ENCODE measurements around the gene ARHGAP25. TPM values are rescaled to one million over a fixed set of nuclear protein-coding genes. Genes with fewer than 3 reads are reported as not detected.

Gene ARHGAP25
- total and polyA plus RNA-seq, 2 experiments from 2014 or later, result 1.9 to 2.0 TPM

DNA sequence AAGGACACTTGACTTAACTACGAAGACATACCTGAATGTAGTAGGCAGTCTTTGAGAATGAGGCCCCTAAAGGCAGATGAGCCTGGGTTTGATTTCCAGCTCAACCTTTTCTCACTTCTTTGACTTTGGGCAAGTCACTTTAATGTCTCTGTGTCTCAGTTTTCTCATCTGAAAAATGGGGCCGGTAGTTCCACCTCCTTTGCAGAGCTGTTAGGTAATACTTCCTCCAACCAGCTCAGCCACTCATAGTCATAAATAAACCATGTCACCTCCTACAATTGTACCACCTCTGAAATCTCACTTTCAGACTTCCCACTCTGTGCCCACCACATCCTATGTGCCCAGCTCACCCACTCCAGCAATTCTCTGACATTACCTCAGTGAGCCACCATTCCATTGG, 10.4 kb downstream of the ARHGAP25 start:
- Histone ChIP-seq H3F3A (replicated peaks; ENCODE audit: low read depth) (no peaks in the 10 kb centered on the region), H3K27ac (ENCODE audit: low read depth) (no peak overlapping the region), H3K4me3 (no peak overlapping the region), H2AFZ (no peak overlapping the region), H3K4me2 (0 out of 2 replicates have a peak overlapping the region, but pooled peaks have one; percentile 1), H3K79me2 (replicated peaks; ENCODE audit: insufficient read depth) (no peaks in the 10 kb centered on the region), H3K36me3 (ENCODE audit: insufficient read depth) (no peaks in the 10 kb centered on the region), H3K9me2 (ENCODE audit: insufficient read depth) (peaks cover 10% of the 10 kb centered on the region; the same call in 1 of the 2 replicates), H4K20me1 (replicated peaks; ENCODE audit: insufficient read depth) (no peaks in the 10 kb centered on the region), H3K4me1 (ENCODE audit: insufficient read depth) (peaks cover 18% of the 10 kb centered on the region), H3K27me3 (ENCODE audit: insufficient read depth) (no peaks in the 10 kb centered on the region)
- no peaks in the 10 kb centered on the region for H3K9me3 Mint-ChIP-seq
- TF ChIP-seq, protein P1, sequence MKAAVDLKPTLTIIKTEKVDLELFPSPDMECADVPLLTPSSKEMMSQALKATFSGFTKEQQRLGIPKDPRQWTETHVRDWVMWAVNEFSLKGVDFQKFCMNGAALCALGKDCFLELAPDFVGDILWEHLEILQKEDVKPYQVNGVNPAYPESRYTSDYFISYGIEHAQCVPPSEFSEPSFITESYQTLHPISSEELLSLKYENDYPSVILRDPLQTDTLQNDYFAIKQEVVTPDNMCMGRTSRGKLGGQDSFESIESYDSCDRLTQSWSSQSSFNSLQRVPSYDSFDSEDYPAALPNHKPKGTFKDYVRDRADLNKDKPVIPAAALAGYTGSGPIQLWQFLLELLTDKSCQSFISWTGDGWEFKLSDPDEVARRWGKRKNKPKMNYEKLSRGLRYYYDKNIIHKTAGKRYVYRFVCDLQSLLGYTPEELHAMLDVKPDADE (IDR thresholded peaks at IDR 0.05), result no peak
- TF ChIP-seq CTCF (conservative IDR thresholded peaks at IDR 0.05; ENCODE audit: low read depth in 2 of 2), result no peak
- TF ChIP-seq, protein P2, sequence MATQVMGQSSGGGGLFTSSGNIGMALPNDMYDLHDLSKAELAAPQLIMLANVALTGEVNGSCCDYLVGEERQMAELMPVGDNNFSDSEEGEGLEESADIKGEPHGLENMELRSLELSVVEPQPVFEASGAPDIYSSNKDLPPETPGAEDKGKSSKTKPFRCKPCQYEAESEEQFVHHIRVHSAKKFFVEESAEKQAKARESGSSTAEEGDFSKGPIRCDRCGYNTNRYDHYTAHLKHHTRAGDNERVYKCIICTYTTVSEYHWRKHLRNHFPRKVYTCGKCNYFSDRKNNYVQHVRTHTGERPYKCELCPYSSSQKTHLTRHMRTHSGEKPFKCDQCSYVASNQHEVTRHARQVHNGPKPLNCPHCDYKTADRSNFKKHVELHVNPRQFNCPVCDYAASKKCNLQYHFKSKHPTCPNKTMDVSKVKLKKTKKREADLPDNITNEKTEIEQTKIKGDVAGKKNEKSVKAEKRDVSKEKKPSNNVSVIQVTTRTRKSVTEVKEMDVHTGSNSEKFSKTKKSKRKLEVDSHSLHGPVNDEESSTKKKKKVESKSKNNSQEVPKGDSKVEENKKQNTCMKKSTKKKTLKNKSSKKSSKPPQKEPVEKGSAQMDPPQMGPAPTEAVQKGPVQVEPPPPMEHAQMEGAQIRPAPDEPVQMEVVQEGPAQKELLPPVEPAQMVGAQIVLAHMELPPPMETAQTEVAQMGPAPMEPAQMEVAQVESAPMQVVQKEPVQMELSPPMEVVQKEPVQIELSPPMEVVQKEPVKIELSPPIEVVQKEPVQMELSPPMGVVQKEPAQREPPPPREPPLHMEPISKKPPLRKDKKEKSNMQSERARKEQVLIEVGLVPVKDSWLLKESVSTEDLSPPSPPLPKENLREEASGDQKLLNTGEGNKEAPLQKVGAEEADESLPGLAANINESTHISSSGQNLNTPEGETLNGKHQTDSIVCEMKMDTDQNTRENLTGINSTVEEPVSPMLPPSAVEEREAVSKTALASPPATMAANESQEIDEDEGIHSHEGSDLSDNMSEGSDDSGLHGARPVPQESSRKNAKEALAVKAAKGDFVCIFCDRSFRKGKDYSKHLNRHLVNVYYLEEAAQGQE (IDR thresholded peaks at IDR 0.05; ENCODE audit: unreplicated experiment), result no peak
- TF ChIP-seq POLR2AphosphoS5 (IDR thresholded peaks at IDR 0.05; ENCODE audit: low read depth), result no peak
- no peak for TF ChIP-seq NANOG (IDR thresholded peaks at IDR 0.05; ENCODE audit: borderline replicate concordance)
- no peak for TF ChIP-seq ZNF331 (CRISPR knock-in tag; IDR thresholded peaks at IDR 0.05; ENCODE audit: low read depth)
- no peak for TF ChIP-seq STAT1 (IDR thresholded peaks at IDR 0.05; ENCODE audit: unreplicated experiment)
- no peak for TF ChIP-seq EZH2phosphoT487 (IDR thresholded peaks at IDR 0.05; ENCODE audit: unreplicated experiment)
- TF ChIP-seq ZNF462 (CRISPR knock-in tag; IDR thresholded peaks at IDR 0.05), result no peak
- no peak for TF ChIP-seq ZNF114 (CRISPR knock-in tag; IDR thresholded peaks at IDR 0.05)
- no peak for TF ChIP-seq EZH2 (IDR thresholded peaks at IDR 0.05; ENCODE audit: low read depth, unreplicated experiment)
- TF ChIP-seq CREB1 (CRISPR knock-in tag; IDR thresholded peaks at IDR 0.05; ENCODE audit: low read depth), result no peak
- no peak for TF ChIP-seq JUNB (IDR thresholded peaks at IDR 0.05; ENCODE audit: unreplicated experiment)
- H3K27me3 Mint-ChIP-seq (ENCODE audit: insufficient read depth, low read depth, poor library complexity), result peaks cover 8% of the 10 kb centered on the region
- ATAC-seq (no peak), DNase-seq (ENCODE audit: low spot score) (no peak)
- H3K4me1 Mint-ChIP-seq, result peaks cover 21% of the 10 kb centered on the region
- no peak overlapping the region for H3K4me3 Mint-ChIP-seq
- H3K27ac Mint-ChIP-seq, result peak overlapping the region; percentile 30; the same call in 1 of the 2 replicates
- peaks cover 4% of the 10 kb centered on the region; the same call in 1 of the 3 replicates for H3K36me3 Mint-ChIP-seq (ENCODE audit: low read depth)
